Eye (tissue), 1 donor: Measurements from ENCODE around the gene SERPINI2.
"Not testable (repeated sequence)": the region's sequence is repeated elsewhere in the genome, so short reads cannot be mapped to it uniquely, and the experiment has no call there.

ENCODE experiments used
- DNase-seq: peaks from one replicate; pipeline ENCODE4 v3.0.0-alpha.2; 2015

Gene SERPINI2

GRCh38 chr3:167445491-167445890, 28.4 kb downstream of the SERPINI2 start:
- no peak for DNase-seq

- DNase-seq: no peak
Measured at GRCh38 chr3:167441256-167441655, 32.6 kb downstream of the SERPINI2 start.

GRCh38 chr3:167437428-167438139, 36.3 kb downstream of the SERPINI2 start:
- no peak for DNase-seq

- not testable (repeated sequence) for DNase-seq
Measured at GRCh38 chr3:167426962-167427361, 46.9 kb downstream of the SERPINI2 start.

- DNase-seq: not testable (repeated sequence)
Measured at GRCh38 chr3:167422396-167422795, 51.4 kb downstream of the SERPINI2 start.

GRCh38 chr3:167409611-167410010, 64.2 kb downstream of the SERPINI2 start:
- DNase-seq: no peak

- DNase-seq: peak; percentile 70
Measured at GRCh38 chr3:167406876-167407492, 66.9 kb downstream of the SERPINI2 start.

GRCh38 chr3:167397826-167398225, 76.0 kb downstream of the SERPINI2 start:
- peak; percentile 17 for DNase-seq

- no peak for DNase-seq
Measured at GRCh38 chr3:167396075-167396474, 77.8 kb downstream of the SERPINI2 start.

GRCh38 chr3:167394003-167394402, 79.8 kb downstream of the SERPINI2 start:
- no peak for DNase-seq
